HepG2 (cell line): Measurements from ENCODE around the gene KTI12. TPM values are rescaled to one million over a fixed set of nuclear protein-coding genes. Genes with fewer than 3 reads are reported as not detected.

Experiments
- ERF ChIP-seq: IDR thresholded peaks from 2 replicates; pipeline ENCODE4 v1.6.1; 2018; ENCODE audit warnings: missing biosample characterization, missing genetic modification reagents
- ESRRA ChIP-seq: sonication (generic); formaldehyde crosslinking; IDR thresholded peaks from 2 replicates; pipeline ENCODE4 v1.5.1; 2020; ENCODE audit warnings: mild to moderate bottlenecking, low read depth, missing genetic modification reagents
- GRHL1 ChIP-seq: sonication (generic); formaldehyde crosslinking; conservative IDR thresholded peaks from 2 replicates; pipeline ENCODE4 v1.8.0; 2022; ENCODE audit warnings: missing genetic modification reagents
- HNRNPH1 ChIP-seq: fragments of 200-400 bp; formaldehyde crosslinking; optimal IDR thresholded peaks from 2 replicates; pipeline ENCODE3; 2017; ENCODE audit warnings: mild to moderate bottlenecking, low read depth, low read length
- KLF16 ChIP-seq, 2 experiments: sonication (generic) in 1 of 2; formaldehyde crosslinking in 1 of 2; IDR thresholded peaks; 2 replicates each; pipeline versions ENCODE4 v1.6.1 to v1.8.0; 2016 to 2023; ENCODE audit warnings: missing genetic modification reagents in 2 of 2, missing compliant biosample characterization in 1 of 2
- MIXL1 ChIP-seq: IDR thresholded peaks from 2 replicates; pipeline ENCODE4 v1.6.1; 2016
- NKX3-1 ChIP-seq: sonication (generic); formaldehyde crosslinking; IDR thresholded peaks from 2 replicates; pipeline ENCODE4 v1.5.0; 2020; ENCODE audit warnings: missing genetic modification reagents
- NR2F2 ChIP-seq: IDR thresholded peaks from 2 replicates; pipeline ENCODE4 v1.6.1; 2012; ENCODE audit warnings: low read depth, inconsistent platforms, borderline replicate concordance
- RNF219 ChIP-seq: sonication (generic); formaldehyde crosslinking; IDR thresholded peaks from 2 replicates; pipeline ENCODE4 v1.5.0; 2020; ENCODE audit warnings: mild to moderate bottlenecking, missing genetic modification reagents
- SALL1 ChIP-seq: sonication (generic); formaldehyde crosslinking; IDR thresholded peaks from 2 replicates; pipeline ENCODE4 v1.8.0; 2022; ENCODE audit warnings: mild to moderate bottlenecking, missing genetic modification reagents
- ZNF331 ChIP-seq: sonication (generic); formaldehyde crosslinking; IDR thresholded peaks from 2 replicates; pipeline ENCODE4 v1.4.0; 2020; ENCODE audit warnings: missing genetic modification reagents
- ZNF407 ChIP-seq: sonication (generic); formaldehyde crosslinking; IDR thresholded peaks from one replicate; pipeline ENCODE4 v1.5.1; 2020; ENCODE audit warnings: mild to moderate bottlenecking, missing genetic modification reagents; ENCODE audit errors: not compliant biosample characterization
- ZNF572 ChIP-seq: sonication (generic); formaldehyde crosslinking; IDR thresholded peaks from 2 replicates; pipeline ENCODE4 v1.5.1; 2020; ENCODE audit warnings: mild to moderate bottlenecking, missing genetic modification reagents
- ZSCAN30 ChIP-seq: sonication (generic); formaldehyde crosslinking; IDR thresholded peaks from 2 replicates; pipeline ENCODE4 v1.5.0; 2020; ENCODE audit warnings: mild to moderate bottlenecking, missing genetic modification reagents
- polyA plus RNA-seq, 8 experiments: library from polyadenylated mRNA; depleted of rRNA in 3 of 8; stranded (reverse) in 7 of 8; unstranded in 1 of 8; fragments of >200 nt; fragmentation: Illumina TruSeq in 4 of 8; extraction: Trizol in 4 of 8; gene quantifications; 2 replicates each; pipeline versions ENCODE4 v1.2.1 to v1.2.3, GENCODE V29; 2011 to 2016; ENCODE audit warnings: low read depth in 4 of 8, missing spikeins in 1 of 8, mixed read lengths in 1 of 8; ENCODE audit not compliant: insufficient read depth in 1 of 8
- total RNA-seq, 5 experiments: library from RNA; depleted of rRNA; stranded (reverse); fragments of >200 nt; fragmentation: Illumina TruSeq; extraction: Trizol; gene quantifications; 2 replicates each; pipeline ENCODE4 v1.2.3, GENCODE V29; 2016; ENCODE audit warnings: low read depth in 1 of 5
- TF ChIP-seq, protein P1 (sequence below): sonication (generic); formaldehyde crosslinking; IDR thresholded peaks from 2 replicates; pipeline ENCODE4 v1.5.1; 2020; ENCODE audit warnings: mild to moderate bottlenecking, missing genetic modification reagents, moderate library complexity

Gene KTI12
- total and polyA plus RNA-seq, 2 of the 13 experiments (the other 11 are each of a cell fraction or from before 2014, with no cell fraction given): 7.4 to 10.2 TPM

- TF ChIP-seq RNF219 (CRISPR knock-in tag): 0 out of 2 replicates have a peak, but pooled peaks have one; percentile 72
- TF ChIP-seq HNRNPH1: peak; percentile 75
- TF ChIP-seq NR2F2: no peak
- TF ChIP-seq NKX3-1 (CRISPR knock-in tag): peak; percentile 27; the same call in 1 of the 2 replicates
- TF ChIP-seq MIXL1 (CRISPR knock-in tag): no peak
- TF ChIP-seq KLF16 (CRISPR knock-in tag; IDR thresholded peaks at IDR 0.05): peak in 1 of 2 experiments; percentile 76; a peak in 2 of 4 replicates
- TF ChIP-seq GRHL1: no peak
- peak; percentile 38; the same call in 1 of the 2 replicates for TF ChIP-seq ZNF331 (CRISPR knock-in tag)
- TF ChIP-seq, protein P1, sequence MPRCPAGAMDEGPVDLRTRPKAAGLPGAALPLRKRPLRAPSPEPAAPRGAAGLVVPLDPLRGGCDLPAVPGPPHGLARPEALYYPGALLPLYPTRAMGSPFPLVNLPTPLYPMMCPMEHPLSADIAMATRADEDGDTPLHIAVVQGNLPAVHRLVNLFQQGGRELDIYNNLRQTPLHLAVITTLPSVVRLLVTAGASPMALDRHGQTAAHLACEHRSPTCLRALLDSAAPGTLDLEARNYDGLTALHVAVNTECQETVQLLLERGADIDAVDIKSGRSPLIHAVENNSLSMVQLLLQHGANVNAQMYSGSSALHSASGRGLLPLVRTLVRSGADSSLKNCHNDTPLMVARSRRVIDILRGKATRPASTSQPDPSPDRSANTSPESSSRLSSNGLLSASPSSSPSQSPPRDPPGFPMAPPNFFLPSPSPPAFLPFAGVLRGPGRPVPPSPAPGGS (CRISPR knock-in tag): peak; percentile 53; the same call in 1 of the 2 replicates
- peak; percentile 83 for TF ChIP-seq ERF
- no peak for TF ChIP-seq ZNF572 (CRISPR knock-in tag)
- peak; percentile 51 for TF ChIP-seq ZNF407 (CRISPR knock-in tag)
- TF ChIP-seq SALL1 (CRISPR knock-in tag): peak; percentile 78
- no peak for TF ChIP-seq ZSCAN30 (CRISPR knock-in tag)
- TF ChIP-seq ESRRA (CRISPR knock-in tag): peak; percentile 27; the same call in 1 of the 2 replicates
These were observed 21.7 kb upstream of the KTI12 start, which contains the start of gene TXNDC12 (continued) for GRCh38 chr1:52055066-52055865.
